ENCODE measurements around the gene PMPCA.

The PMPCA gene

DNA sequence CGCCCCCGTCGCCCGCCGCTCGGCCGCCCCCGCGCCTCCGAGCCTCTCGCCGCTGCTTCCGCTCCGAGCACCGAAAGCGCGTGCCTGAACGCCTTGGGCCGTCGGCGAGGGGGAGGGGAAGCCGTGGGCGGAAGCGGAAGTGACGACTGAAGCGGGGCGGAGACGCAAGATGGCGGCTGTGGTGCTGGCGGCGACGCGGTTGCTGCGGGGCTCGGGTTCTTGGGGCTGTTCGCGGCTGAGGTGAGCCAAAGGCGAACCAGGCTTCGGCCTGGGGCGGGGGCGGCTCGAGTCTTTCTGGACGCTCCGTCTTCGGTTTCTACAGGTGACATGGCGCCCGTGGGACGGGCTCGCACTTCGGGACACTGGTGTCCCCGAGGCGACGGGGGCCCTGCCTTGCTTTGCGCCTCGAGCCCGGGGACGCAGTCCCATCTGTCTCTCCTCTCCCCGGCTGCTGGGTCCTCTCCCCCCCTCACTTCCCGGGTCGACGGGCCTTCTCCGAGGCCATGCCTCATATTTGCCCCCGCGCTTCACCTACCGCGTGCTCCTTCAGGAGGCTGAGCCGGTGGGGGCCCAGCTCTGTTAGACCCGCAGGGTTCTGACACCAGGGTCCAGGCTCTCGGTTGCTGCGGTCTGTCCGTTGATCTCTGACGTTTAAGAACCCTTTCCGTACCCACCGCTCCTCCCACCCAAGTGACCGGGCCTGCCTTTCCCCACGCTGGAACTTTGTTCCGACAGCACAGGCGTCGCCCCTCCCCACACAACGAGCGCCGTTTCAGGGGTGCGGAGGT, at the start of gene PMPCA, which contains the start of gene ENTR1 (continued):
- TF ChIP-seq, protein P1, sequence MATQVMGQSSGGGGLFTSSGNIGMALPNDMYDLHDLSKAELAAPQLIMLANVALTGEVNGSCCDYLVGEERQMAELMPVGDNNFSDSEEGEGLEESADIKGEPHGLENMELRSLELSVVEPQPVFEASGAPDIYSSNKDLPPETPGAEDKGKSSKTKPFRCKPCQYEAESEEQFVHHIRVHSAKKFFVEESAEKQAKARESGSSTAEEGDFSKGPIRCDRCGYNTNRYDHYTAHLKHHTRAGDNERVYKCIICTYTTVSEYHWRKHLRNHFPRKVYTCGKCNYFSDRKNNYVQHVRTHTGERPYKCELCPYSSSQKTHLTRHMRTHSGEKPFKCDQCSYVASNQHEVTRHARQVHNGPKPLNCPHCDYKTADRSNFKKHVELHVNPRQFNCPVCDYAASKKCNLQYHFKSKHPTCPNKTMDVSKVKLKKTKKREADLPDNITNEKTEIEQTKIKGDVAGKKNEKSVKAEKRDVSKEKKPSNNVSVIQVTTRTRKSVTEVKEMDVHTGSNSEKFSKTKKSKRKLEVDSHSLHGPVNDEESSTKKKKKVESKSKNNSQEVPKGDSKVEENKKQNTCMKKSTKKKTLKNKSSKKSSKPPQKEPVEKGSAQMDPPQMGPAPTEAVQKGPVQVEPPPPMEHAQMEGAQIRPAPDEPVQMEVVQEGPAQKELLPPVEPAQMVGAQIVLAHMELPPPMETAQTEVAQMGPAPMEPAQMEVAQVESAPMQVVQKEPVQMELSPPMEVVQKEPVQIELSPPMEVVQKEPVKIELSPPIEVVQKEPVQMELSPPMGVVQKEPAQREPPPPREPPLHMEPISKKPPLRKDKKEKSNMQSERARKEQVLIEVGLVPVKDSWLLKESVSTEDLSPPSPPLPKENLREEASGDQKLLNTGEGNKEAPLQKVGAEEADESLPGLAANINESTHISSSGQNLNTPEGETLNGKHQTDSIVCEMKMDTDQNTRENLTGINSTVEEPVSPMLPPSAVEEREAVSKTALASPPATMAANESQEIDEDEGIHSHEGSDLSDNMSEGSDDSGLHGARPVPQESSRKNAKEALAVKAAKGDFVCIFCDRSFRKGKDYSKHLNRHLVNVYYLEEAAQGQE (tag by site-specific recombination; IDR thresholded peaks at IDR 0.05): 0 out of 2 replicates have a peak, but pooled peaks have one; percentile 26
- TF ChIP-seq ZNF621 (tag by site-specific recombination; IDR thresholded peaks at IDR 0.05) (no peak), HOXA7 (CRISPR knock-in tag; IDR thresholded peaks at IDR 0.05; ENCODE audit: borderline replicate concordance) (no peak), SP3 (tag by site-specific recombination; IDR thresholded peaks at IDR 0.05) (peak; percentile 85), SETDB1 (IDR thresholded peaks at IDR 0.05; ENCODE audit: insufficient read length, low read length) (no peak), ZBTB8A (tag by site-specific recombination; IDR thresholded peaks at IDR 0.05) (peak; percentile 43; the same call in 1 of the 2 replicates), ZNF529 (tag by site-specific recombination; IDR thresholded peaks at IDR 0.05; ENCODE audit: insufficient replicate concordance) (no peak), ZNF324 (tag by site-specific recombination; IDR thresholded peaks at IDR 0.05) (peak; percentile 93), ZNF596 (tag by site-specific recombination; IDR thresholded peaks at IDR 0.05) (no peak), ZBTB1 (tag by site-specific recombination; IDR thresholded peaks at IDR 0.05) (0 out of 2 replicates have a peak, but pooled peaks have one; percentile 24), ZNF175 (tag by site-specific recombination; IDR thresholded peaks at IDR 0.05) (no peak), ZNF585B (tag by site-specific recombination; IDR thresholded peaks at IDR 0.05) (no peak), ZNF311 (tag by site-specific recombination; IDR thresholded peaks at IDR 0.05; ENCODE audit: borderline replicate concordance) (no peak), ZNF10 (tag by site-specific recombination; IDR thresholded peaks at IDR 0.05) (no peak), YY1 (tag by site-specific recombination; IDR thresholded peaks at IDR 0.05) (peak; percentile 92), ZFP3 (tag by site-specific recombination; IDR thresholded peaks at IDR 0.05; ENCODE audit: low read depth) (no peak), ZNF530 (tag by site-specific recombination; IDR thresholded peaks at IDR 0.05; ENCODE audit: low read depth) (no peak), SP7 (tag by site-specific recombination; IDR thresholded peaks at IDR 0.05) (peak; percentile 68), ZNF654 (tag by site-specific recombination; IDR thresholded peaks at IDR 0.05; ENCODE audit: low read depth) (no peak), HOXD13 (CRISPR knock-in tag; IDR thresholded peaks at IDR 0.05; ENCODE audit: borderline replicate concordance) (no peak), ZEB2 (tag by site-specific recombination; IDR thresholded peaks at IDR 0.05) (peak; percentile 72), GLI2 (tag by site-specific recombination; IDR thresholded peaks at IDR 0.05; ENCODE audit: borderline replicate concordance, low read depth) (no peak), ZNF670 (tag by site-specific recombination; IDR thresholded peaks at IDR 0.05; ENCODE audit: low read depth) (no peak), ZNF776 (tag by site-specific recombination; IDR thresholded peaks at IDR 0.05; ENCODE audit: borderline replicate concordance) (no peak), OVOL3 (tag by site-specific recombination; IDR thresholded peaks at IDR 0.05) (no peak)
- TF ChIP-seq, protein P2, sequence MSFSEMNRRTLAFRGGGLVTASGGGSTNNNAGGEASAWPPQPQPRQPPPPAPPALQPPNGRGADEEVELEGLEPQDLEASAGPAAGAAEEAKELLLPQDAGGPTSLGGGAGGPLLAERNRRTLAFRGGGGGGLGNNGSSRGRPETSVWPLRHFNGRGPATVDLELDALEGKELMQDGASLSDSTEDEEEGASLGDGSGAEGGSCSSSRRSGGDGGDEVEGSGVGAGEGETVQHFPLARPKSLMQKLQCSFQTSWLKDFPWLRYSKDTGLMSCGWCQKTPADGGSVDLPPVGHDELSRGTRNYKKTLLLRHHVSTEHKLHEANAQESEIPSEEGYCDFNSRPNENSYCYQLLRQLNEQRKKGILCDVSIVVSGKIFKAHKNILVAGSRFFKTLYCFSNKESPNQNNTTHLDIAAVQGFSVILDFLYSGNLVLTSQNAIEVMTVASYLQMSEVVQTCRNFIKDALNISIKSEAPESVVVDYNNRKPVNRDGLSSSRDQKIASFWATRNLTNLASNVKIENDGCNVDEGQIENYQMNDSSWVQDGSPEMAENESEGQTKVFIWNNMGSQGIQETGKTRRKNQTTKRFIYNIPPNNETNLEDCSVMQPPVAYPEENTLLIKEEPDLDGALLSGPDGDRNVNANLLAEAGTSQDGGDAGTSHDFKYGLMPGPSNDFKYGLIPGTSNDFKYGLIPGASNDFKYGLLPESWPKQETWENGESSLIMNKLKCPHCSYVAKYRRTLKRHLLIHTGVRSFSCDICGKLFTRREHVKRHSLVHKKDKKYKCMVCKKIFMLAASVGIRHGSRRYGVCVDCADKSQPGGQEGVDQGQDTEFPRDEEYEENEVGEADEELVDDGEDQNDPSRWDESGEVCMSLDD (tag by site-specific recombination; IDR thresholded peaks at IDR 0.05): peak; percentile 53; the same call in 1 of the 2 replicates
- TF ChIP-seq, protein P3, sequence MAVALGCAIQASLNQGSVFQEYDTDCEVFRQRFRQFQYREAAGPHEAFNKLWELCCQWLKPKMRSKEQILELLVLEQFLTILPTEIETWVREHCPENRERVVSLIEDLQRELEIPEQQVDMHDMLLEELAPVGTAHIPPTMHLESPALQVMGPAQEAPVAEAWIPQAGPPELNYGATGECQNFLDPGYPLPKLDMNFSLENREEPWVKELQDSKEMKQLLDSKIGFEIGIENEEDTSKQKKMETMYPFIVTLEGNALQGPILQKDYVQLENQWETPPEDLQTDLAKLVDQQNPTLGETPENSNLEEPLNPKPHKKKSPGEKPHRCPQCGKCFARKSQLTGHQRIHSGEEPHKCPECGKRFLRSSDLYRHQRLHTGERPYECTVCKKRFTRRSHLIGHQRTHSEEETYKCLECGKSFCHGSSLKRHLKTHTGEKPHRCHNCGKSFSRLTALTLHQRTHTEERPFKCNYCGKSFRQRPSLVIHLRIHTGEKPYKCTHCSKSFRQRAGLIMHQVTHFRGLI (tag by site-specific recombination; IDR thresholded peaks at IDR 0.05): no peak
- TF ChIP-seq, protein P4, sequence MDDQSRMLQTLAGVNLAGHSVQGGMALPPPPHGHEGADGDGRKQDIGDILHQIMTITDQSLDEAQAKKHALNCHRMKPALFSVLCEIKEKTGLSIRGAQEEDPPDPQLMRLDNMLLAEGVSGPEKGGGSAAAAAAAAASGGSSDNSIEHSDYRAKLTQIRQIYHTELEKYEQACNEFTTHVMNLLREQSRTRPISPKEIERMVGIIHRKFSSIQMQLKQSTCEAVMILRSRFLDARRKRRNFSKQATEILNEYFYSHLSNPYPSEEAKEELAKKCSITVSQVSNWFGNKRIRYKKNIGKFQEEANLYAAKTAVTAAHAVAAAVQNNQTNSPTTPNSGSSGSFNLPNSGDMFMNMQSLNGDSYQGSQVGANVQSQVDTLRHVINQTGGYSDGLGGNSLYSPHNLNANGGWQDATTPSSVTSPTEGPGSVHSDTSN (CRISPR knock-in tag; IDR thresholded peaks at IDR 0.05): peak; percentile 88; the same call in 1 of the 2 replicates
- TF ChIP-seq, protein P5, sequence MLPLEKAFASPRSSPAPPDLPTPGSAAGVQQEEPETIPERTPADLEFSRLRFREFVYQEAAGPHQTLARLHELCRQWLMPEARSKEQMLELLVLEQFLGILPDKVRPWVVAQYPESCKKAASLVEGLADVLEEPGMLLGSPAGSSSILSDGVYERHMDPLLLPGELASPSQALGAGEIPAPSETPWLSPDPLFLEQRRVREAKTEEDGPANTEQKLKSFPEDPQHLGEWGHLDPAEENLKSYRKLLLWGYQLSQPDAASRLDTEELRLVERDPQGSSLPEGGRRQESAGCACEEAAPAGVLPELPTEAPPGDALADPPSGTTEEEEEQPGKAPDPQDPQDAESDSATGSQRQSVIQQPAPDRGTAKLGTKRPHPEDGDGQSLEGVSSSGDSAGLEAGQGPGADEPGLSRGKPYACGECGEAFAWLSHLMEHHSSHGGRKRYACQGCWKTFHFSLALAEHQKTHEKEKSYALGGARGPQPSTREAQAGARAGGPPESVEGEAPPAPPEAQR (tag by site-specific recombination; IDR thresholded peaks at IDR 0.05): no peak
